Transverse colon (tissue), 3 donors: Measurements from ENCODE around the gene SNTG2.

Source experiments
- EP300 ChIP-seq: sonication (generic); formaldehyde crosslinking; IDR thresholded peaks from one replicate; pipeline ENCODE4 v1.6.1; 2017; ENCODE audit warnings: antibody characterized with exemption, low read depth
- TF ChIP-seq, protein P1 (sequence below), 5 experiments: fragments of 200-600 bp in 3 of 5; fragments of 450-650 bp in 2 of 5; sonication (generic) in 3 of 5; IDR thresholded peaks; 1 replicate in 2 of 5; 2 replicates in 3 of 5; pipeline ENCODE4 v1.5.1; 2016 to 2017; ENCODE audit warnings: antibody characterized with exemption in 5 of 5, inconsistent platforms in 3 of 5, mild to moderate bottlenecking in 2 of 5, moderate library complexity in 1 of 5

DNA sequence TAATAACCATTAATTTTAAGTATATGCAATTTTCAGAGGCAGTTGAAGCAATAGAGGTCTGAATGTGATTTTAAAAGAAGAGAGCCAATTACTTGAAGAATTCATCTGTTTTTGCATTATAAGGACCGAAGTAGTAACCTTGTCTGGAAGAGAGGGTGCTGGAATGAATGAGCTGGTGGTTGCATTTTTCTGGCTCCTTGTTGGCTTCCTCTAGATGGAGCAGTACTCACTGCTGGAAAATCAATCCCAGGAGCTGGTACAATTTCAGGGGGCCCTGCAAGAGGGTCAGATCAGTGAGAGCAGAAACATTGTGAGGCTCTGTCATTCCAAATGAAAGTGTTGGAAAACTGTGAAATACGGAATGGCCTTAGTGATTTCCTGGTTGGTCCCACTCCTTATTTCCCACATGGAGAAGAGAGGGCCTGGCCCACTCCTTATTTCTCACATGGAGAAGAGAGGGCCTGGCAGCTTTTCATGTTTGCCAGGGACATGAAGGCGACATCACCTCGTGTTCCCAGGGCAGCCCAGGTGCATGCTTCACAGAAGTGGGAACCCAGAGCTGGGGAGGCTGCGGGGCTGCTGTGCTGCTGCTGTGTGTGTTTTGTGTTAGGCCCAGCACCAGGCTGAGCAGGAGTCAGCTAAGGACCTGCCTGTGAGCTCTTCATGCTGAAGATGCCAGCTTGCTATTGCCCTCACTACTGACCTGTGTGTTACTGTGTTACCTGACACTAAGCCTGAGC lies 197.4 kb downstream of the SNTG2 start:
- no peak for TF ChIP-seq EP300
- TF ChIP-seq, protein P1, sequence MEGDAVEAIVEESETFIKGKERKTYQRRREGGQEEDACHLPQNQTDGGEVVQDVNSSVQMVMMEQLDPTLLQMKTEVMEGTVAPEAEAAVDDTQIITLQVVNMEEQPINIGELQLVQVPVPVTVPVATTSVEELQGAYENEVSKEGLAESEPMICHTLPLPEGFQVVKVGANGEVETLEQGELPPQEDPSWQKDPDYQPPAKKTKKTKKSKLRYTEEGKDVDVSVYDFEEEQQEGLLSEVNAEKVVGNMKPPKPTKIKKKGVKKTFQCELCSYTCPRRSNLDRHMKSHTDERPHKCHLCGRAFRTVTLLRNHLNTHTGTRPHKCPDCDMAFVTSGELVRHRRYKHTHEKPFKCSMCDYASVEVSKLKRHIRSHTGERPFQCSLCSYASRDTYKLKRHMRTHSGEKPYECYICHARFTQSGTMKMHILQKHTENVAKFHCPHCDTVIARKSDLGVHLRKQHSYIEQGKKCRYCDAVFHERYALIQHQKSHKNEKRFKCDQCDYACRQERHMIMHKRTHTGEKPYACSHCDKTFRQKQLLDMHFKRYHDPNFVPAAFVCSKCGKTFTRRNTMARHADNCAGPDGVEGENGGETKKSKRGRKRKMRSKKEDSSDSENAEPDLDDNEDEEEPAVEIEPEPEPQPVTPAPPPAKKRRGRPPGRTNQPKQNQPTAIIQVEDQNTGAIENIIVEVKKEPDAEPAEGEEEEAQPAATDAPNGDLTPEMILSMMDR (IDR thresholded peaks at IDR 0.05), result no peak
